Omental fat pad (tissue), 4 donors: Measurements from ENCODE around the gene ISCA2. TPM values are rescaled to one million over a fixed set of nuclear protein-coding genes. Genes with fewer than 3 reads are reported as not detected.

Source experiments
- ATAC-seq: fragments of 150-250 bp; one replicate; pipeline ENCODE4 v1.9.1; 2016; ENCODE audit warnings: mild to moderate bottlenecking, moderate library complexity; ENCODE audit not compliant: low FRiP score
- DNase-seq: peaks from one replicate; pipeline ENCODE4 v3.0.0-alpha.2; 2019; ENCODE audit warnings: low spot score
- CTCF ChIP-seq, 3 donors: fragments of 450-650 bp; IDR thresholded peaks; one replicate each; pipeline ENCODE4 v1.5.1; 2016 to 2017; ENCODE audit warnings: antibody characterized with exemption in 3 of 3, mild to moderate bottlenecking in 3 of 3, moderate library complexity in 2 of 3
- total RNA-seq, 4 donors: library from RNA; depleted of rRNA; stranded (reverse); fragments of >200 nt; gene quantifications; one replicate each; pipeline ENCODE4 v1.1.0, GENCODE V29; 2016

Gene ISCA2
- total RNA-seq, 4 donors from 2014 or later, result 7.0 to 11.2 (median 9.2) TPM

- no peak for TF ChIP-seq CTCF (IDR thresholded peaks at IDR 0.05)
- no peak for ATAC-seq
Measured at GRCh38 chr14:74495356-74495755, 1.8 kb downstream of the ISCA2 start.

GRCh38 chr14:74500417-74501134, 7.0 kb downstream of the ISCA2 start:
- TF ChIP-seq CTCF (IDR thresholded peaks at IDR 0.05), result no peak

More at GRCh38 chr14:74495356-74495755, 1.8 kb downstream of the ISCA2 start:
- no peak for DNase-seq

GRCh38 chr14:74501135-74501614, 7.6 kb downstream of the ISCA2 start:
- DNase-seq (peak; percentile 65), ATAC-seq (peak; percentile 79)
- peak in 1 of 3 donors; percentile 12 for TF ChIP-seq CTCF (IDR thresholded peaks at IDR 0.05)

More at GRCh38 chr14:74500417-74501134, 7.0 kb downstream of the ISCA2 start:
- ATAC-seq (no peak), DNase-seq (no peak)

GRCh38 chr14:74501691-74502090, 8.1 kb downstream of the ISCA2 start:
- DNase-seq (no peak), ATAC-seq (no peak)
- TF ChIP-seq CTCF (IDR thresholded peaks at IDR 0.05), result no peak

GRCh38 chr14:74502236-74503019, 8.9 kb downstream of the ISCA2 start:
- DNase-seq (no peak), ATAC-seq (peak; percentile 5)

GRCh38 chr14:74503291-74503937, 9.8 kb downstream of the ISCA2 start:
- DNase-seq (no peak), ATAC-seq (no peak)
- no peak for TF ChIP-seq CTCF (IDR thresholded peaks at IDR 0.05)

More at GRCh38 chr14:74502236-74503019, 8.9 kb downstream of the ISCA2 start:
- TF ChIP-seq CTCF (IDR thresholded peaks at IDR 0.05), result no peak
